ENCODE results near the gene CNTRL. TPM values are rescaled to one million over a fixed set of nuclear protein-coding genes. Genes with fewer than 3 reads are reported as not detected.
"Not testable (repeated sequence)": the region's sequence is repeated elsewhere in the genome, so short reads cannot be mapped to it uniquely, and the experiment has no call there.

CNTRL gene
- total RNA-seq, 1 experiment from 2014 or later = 18.9 TPM

DNA sequence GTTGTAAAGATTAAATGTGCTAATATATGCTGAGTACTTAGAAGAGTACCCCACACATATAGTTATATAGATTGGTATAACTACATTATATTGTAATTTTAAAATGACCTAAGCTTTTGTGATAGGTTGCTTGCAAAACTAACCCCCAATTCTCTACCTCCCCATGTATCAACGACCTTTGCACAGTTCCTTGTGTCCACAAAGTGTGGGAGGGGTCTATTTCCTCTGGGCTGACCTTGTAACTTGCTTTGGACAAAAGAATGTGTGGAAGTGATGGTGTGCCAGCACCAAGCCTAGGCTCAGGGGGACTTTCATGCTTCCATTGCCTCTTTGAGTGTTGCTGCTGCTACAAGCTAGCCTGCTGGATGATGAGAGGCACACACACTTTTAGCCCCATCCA, 45.3 kb upstream of the CNTRL start:
- TF ChIP-seq, protein P1, sequence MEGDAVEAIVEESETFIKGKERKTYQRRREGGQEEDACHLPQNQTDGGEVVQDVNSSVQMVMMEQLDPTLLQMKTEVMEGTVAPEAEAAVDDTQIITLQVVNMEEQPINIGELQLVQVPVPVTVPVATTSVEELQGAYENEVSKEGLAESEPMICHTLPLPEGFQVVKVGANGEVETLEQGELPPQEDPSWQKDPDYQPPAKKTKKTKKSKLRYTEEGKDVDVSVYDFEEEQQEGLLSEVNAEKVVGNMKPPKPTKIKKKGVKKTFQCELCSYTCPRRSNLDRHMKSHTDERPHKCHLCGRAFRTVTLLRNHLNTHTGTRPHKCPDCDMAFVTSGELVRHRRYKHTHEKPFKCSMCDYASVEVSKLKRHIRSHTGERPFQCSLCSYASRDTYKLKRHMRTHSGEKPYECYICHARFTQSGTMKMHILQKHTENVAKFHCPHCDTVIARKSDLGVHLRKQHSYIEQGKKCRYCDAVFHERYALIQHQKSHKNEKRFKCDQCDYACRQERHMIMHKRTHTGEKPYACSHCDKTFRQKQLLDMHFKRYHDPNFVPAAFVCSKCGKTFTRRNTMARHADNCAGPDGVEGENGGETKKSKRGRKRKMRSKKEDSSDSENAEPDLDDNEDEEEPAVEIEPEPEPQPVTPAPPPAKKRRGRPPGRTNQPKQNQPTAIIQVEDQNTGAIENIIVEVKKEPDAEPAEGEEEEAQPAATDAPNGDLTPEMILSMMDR (IDR thresholded peaks at IDR 0.05; ENCODE audit: unreplicated experiment) = no peak
- ChIA-PET POLR2A (interaction anchor here (0.6 to 0.8 kb wide), 2 partner anchors 182 to 392 kb away, joined by 3 read pairs; no protein-coding TSS in a partner anchor), CTCF (interaction anchor here (1.1 kb wide), 3 partner anchors 30 to 46 kb away, joined by 3 to 4 read pairs (median 4); no protein-coding TSS in a partner anchor)
- BruUV-seq (replicated peaks) = no TSS peak
- no peak for DNase-seq (ENCODE audit: unreplicated experiment)
- H3K9me3 Mint-ChIP-seq (ENCODE audit: unreplicated experiment) = no peaks in the 10 kb centered on the region
- H3K4me1 Mint-ChIP-seq (ENCODE audit: insufficient read depth, unreplicated experiment) = no peaks in the 10 kb centered on the region
- H3K27me3 Mint-ChIP-seq (ENCODE audit: insufficient read depth, unreplicated experiment) = no peaks in the 10 kb centered on the region
- peaks cover 6% of the 10 kb centered on the region for H3K36me3 Mint-ChIP-seq (ENCODE audit: insufficient read depth, unreplicated experiment)
- H3K27ac Mint-ChIP-seq (ENCODE audit: low read depth, unreplicated experiment) = no peak overlapping the region
- intact Hi-C loops (cut with micrococcal nuclease) = no loop called here
- H3K4me3 Mint-ChIP-seq (ENCODE audit: unreplicated experiment) = no peak overlapping the region

DNA sequence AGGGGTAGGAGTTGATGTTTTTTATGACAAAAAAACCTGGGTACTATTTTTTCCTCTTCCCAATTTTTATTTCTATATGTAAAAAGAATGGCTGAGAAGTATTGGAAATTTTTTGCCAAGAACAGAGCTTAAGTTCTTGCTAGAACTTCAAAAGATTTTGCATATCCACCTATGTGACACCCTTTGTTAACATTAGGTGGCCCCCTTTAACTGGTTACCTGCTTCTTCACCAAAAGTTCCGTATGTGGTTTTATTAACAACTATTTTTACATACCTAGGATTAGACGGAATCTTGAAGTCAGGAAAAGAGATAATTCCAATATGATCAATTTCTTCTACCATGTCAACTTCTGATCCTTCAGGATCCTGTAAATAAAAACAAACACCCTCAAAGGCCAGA, 40.2 kb upstream of the CNTRL start:
- BruUV-seq (replicated peaks) = no TSS peak
- intact Hi-C loops (cut with micrococcal nuclease) = no loop called here
- Mint-ChIP-seq H3K36me3 (ENCODE audit: insufficient read depth, unreplicated experiment) (peaks cover 6% of the 10 kb centered on the region), H3K27ac (ENCODE audit: low read depth, unreplicated experiment) (no peak overlapping the region), H3K4me3 (ENCODE audit: unreplicated experiment) (no peak overlapping the region), H3K27me3 (ENCODE audit: insufficient read depth, unreplicated experiment) (no peaks in the 10 kb centered on the region), H3K9me3 (ENCODE audit: unreplicated experiment) (no peaks in the 10 kb centered on the region), H3K4me1 (ENCODE audit: insufficient read depth, unreplicated experiment) (no peaks in the 10 kb centered on the region)
- ChIA-PET CTCF (interaction anchor here (2.2 to 3.0 kb wide), 2 partner anchors 25 to 279 kb away, joined by 4 to 16 read pairs; no protein-coding TSS in a partner anchor), POLR2A (interaction anchor here (1.2 kb wide), 1 partner anchor 101 kb away, joined by 5 read pairs; no protein-coding TSS in a partner anchor)
- DNase-seq (ENCODE audit: unreplicated experiment) = no peak
- TF ChIP-seq, protein P1 (IDR thresholded peaks at IDR 0.05; ENCODE audit: unreplicated experiment) = no peak

DNA sequence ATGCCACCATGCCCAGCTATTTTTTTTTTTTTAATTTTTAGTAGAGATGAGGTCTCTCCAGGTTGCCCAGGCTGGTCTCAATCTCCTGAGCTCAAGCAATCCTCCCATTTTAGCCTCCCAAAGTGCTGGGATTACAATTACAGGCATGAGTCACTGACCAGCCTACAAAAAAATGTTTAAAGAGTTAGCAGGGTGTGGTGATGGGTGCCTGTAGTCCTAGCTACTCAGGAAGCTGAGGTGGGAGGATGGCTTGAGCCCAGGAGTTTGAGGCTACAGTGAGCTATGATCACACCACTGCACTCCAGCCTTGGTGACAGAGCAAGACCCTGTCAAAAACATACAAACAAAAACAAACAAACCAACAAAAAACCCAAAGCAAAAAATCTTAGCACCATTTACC, 39.0 kb upstream of the CNTRL start:
- H3K9me3 Mint-ChIP-seq (ENCODE audit: unreplicated experiment); H3K4me3 Mint-ChIP-seq (ENCODE audit: unreplicated experiment); intact Hi-C loops (cut with micrococcal nuclease); BruUV-seq (replicated peaks); H3K27me3 Mint-ChIP-seq (ENCODE audit: insufficient read depth, unreplicated experiment); H3K36me3 Mint-ChIP-seq (ENCODE audit: insufficient read depth, unreplicated experiment); H3K27ac Mint-ChIP-seq (ENCODE audit: low read depth, unreplicated experiment); H3K4me1 Mint-ChIP-seq (ENCODE audit: insufficient read depth, unreplicated experiment): not testable (repeated sequence)
- peak; percentile 42 for DNase-seq (ENCODE audit: unreplicated experiment)
- CTCF ChIA-PET = interaction anchor here (0.6 to 3.0 kb wide), 5 partner anchors 24 to 291 kb away, joined by 3 to 16 read pairs (median 4); no protein-coding TSS in a partner anchor
- POLR2A ChIA-PET = interaction anchor here (0.6 to 0.9 kb wide), 2 partner anchors 11 to 242 kb away, joined by 3 read pairs; partner anchors contain the start of gene FBXW2

DNA sequence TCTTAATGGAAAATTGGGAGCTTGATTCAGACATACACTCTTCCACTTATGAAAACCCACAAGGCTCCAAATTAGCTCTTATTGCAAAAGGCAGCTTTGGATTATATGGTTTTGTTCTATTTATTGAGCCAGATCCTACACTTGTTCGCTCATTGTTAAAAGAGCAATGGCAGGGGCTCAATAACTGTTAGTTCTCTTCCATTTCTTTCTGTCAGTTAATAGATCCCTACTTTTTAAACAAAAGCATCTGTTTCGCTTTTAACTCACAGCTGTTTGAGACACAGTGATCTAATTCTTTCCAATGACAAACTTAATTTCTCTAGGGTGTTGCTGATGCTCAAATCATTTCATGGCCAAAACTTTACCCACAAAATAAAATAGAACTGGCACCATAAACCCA, 36.4 kb upstream of the CNTRL start:
- no peak for DNase-seq (ENCODE audit: unreplicated experiment)
- H3K27ac Mint-ChIP-seq (ENCODE audit: low read depth, unreplicated experiment) = no peak overlapping the region
- no TSS peak for BruUV-seq (replicated peaks)
- POLR2A ChIA-PET = no interaction called here
- intact Hi-C loops (cut with micrococcal nuclease) = no loop called here
- CTCF ChIA-PET = interaction anchor here (1.2 to 1.3 kb wide), 3 partner anchors 22 to 283 kb away, joined by 4 to 8 read pairs (median 5); no protein-coding TSS in a partner anchor
- no peaks in the 10 kb centered on the region for H3K27me3 Mint-ChIP-seq (ENCODE audit: insufficient read depth, unreplicated experiment)
- no peaks in the 10 kb centered on the region for H3K9me3 Mint-ChIP-seq (ENCODE audit: unreplicated experiment)
- no peaks in the 10 kb centered on the region for H3K4me1 Mint-ChIP-seq (ENCODE audit: insufficient read depth, unreplicated experiment)
- no peak overlapping the region for H3K4me3 Mint-ChIP-seq (ENCODE audit: unreplicated experiment)
- peaks cover 6% of the 10 kb centered on the region for H3K36me3 Mint-ChIP-seq (ENCODE audit: insufficient read depth, unreplicated experiment)
- TF ChIP-seq, protein P1 (IDR thresholded peaks at IDR 0.05; ENCODE audit: unreplicated experiment) = no peak
